Naive thymus-derived CD8-positive, alpha-beta T cell (primary cell): ENCODE results near the gene NCCRP1. TPM values are rescaled to one million over a fixed set of nuclear protein-coding genes. Genes with fewer than 3 reads are reported as not detected.

Source experiments
- ATAC-seq, 2 donors: fragments of 150-1000 bp; cut with Tn5 transposase in 1 of 2; sonication (Bioruptor Pico), chemical (Tn5 transposase) in 1 of 2; 1 replicate in 1 of 2; 2 replicates in 1 of 2; pipeline ENCODE4 v1.10.0; 2021; ENCODE audit warnings: mild to moderate bottlenecking in 2 of 2, moderate library complexity in 2 of 2
- POLR2A ChIA-PET: fragments of 350-600 bp; sonication (Branson Sonifier 250); formaldehyde crosslinking; loops from one replicate; lab custom pipeline; 2021; ENCODE audit warnings: antibody characterized with exemption; lab: Charles Lee
- DNase-seq, 10 donors: peaks; one replicate each; pipeline versions ENCODE4 v3.0.0 to v3.0.0-alpha.2; 2020 to 2022
- H3K27ac Mint-ChIP-seq, 10 donors: one replicate each; pipeline ENCODE4 v1.8.0; 2020 to 2022; ENCODE audit warnings: mild to moderate bottlenecking in 10 of 10, mixed read lengths in 10 of 10, moderate library complexity in 4 of 10, inconsistent platforms in 1 of 10
- H3K27me3 Mint-ChIP-seq, 5 donors: one replicate each; pipeline ENCODE4 v1.8.0; 2021 to 2022; ENCODE audit warnings: mixed read lengths in 5 of 5
- H3K36me3 Mint-ChIP-seq, 3 donors: one replicate each; pipeline ENCODE4 v1.8.0; 2020 to 2022; ENCODE audit warnings: mixed read lengths in 3 of 3, mild to moderate bottlenecking in 2 of 3, inconsistent platforms in 1 of 3
- H3K4me1 Mint-ChIP-seq, 4 donors: one replicate each; pipeline ENCODE4 v1.8.0; 2021 to 2022; ENCODE audit warnings: mixed read lengths in 4 of 4
- H3K4me3 Mint-ChIP-seq, 10 donors: one replicate each; pipeline ENCODE4 v1.8.0; 2020 to 2022; ENCODE audit warnings: mild to moderate bottlenecking in 10 of 10, mixed read lengths in 10 of 10, moderate library complexity in 6 of 10, inconsistent platforms in 1 of 10
- H3K9me3 Mint-ChIP-seq, 9 donors: one replicate each; pipeline ENCODE4 v1.8.0; 2020 to 2022; ENCODE audit warnings: mixed read lengths in 9 of 9, mild to moderate bottlenecking in 3 of 9, inconsistent platforms in 1 of 9, moderate library complexity in 1 of 9
- polyA plus RNA-seq, 3 donors: library from polyadenylated mRNA; unstranded; fragments of 300-500 nt; fragmentation: Illumina TruSeq; gene quantifications; one replicate each; pipeline ENCODE4 v1.2.3, GENCODE V29; 2021
- total RNA-seq, 8 experiments: library from RNA in 2 of 8; stranded (reverse) in 2 of 8; gene quantifications; one replicate each; pipeline ENCODE4 v1.2.3 and lab custom pipeline; 2021 to 2026

The NCCRP1 gene
- total and polyA plus RNA-seq, 5 experiments from 2014 or later: not detected

GRCh38 chr19:39168258-39169142 is 28.3 kb upstream of the NCCRP1 start:
- DNase-seq (no peak), ATAC-seq (no peak)
- Mint-ChIP-seq H3K4me1 (peaks cover 0 to 7% (median 0%) of the 10 kb centered on the region in 4 donors), H3K4me3 (no peak overlapping the region), H3K9me3 (no peaks in the 10 kb centered on the region), H3K36me3 (peaks cover 0 to 14% (median 4%) of the 10 kb centered on the region in 3 donors), H3K27me3 (no peaks in the 10 kb centered on the region), H3K27ac (peak overlapping the region in 1 of 10 donors; percentile 34)
- POLR2A ChIA-PET: no interaction called here

- ATAC-seq (no peak), DNase-seq (no peak)
- peaks cover 0 to 14% (median 4%) of the 10 kb centered on the region in 3 donors for H3K36me3 Mint-ChIP-seq
- no peak overlapping the region for H3K4me3 Mint-ChIP-seq
- H3K27me3 Mint-ChIP-seq: no peaks in the 10 kb centered on the region
- POLR2A ChIA-PET: no interaction called here
- H3K9me3 Mint-ChIP-seq: no peaks in the 10 kb centered on the region
- H3K4me1 Mint-ChIP-seq: peaks cover 0 to 6% (median 0%) of the 10 kb centered on the region in 4 donors
- H3K27ac Mint-ChIP-seq: peak overlapping the region in 1 of 10 donors; percentile 34
These were observed 27.5 kb upstream of the NCCRP1 start for GRCh38 chr19:39169143-39169810.

- POLR2A ChIA-PET: no interaction called here
- no peak for DNase-seq
- Mint-ChIP-seq H3K4me3 (no peak overlapping the region), H3K36me3 (peaks cover 0 to 14% (median 4%) of the 10 kb centered on the region in 3 donors), H3K9me3 (no peaks in the 10 kb centered on the region), H3K27ac (no peak overlapping the region), H3K4me1 (peaks cover 0 to 5% (median 0%) of the 10 kb centered on the region in 4 donors), H3K27me3 (no peaks in the 10 kb centered on the region)
- ATAC-seq: no peak
These were observed 26.2 kb upstream of the NCCRP1 start for GRCh38 chr19:39170386-39171231.

- DNase-seq (no peak), ATAC-seq (no peak)
- Mint-ChIP-seq H3K4me3 (no peak overlapping the region), H3K27me3 (no peaks in the 10 kb centered on the region), H3K36me3 (peaks cover 0 to 19% (median 4%) of the 10 kb centered on the region in 3 donors), H3K9me3 (no peaks in the 10 kb centered on the region), H3K4me1 (peaks cover 0 to 5% (median 0%) of the 10 kb centered on the region in 4 donors), H3K27ac (no peak overlapping the region)
- POLR2A ChIA-PET: no interaction called here
These were observed 25.0 kb upstream of the NCCRP1 start for GRCh38 chr19:39171479-39172465.

- POLR2A ChIA-PET: interaction anchor here (0.6 kb wide), 1 partner anchor 1389 kb away, joined by 3 read pairs; no protein-coding TSS in a partner anchor
- H3K9me3 Mint-ChIP-seq: no peaks in the 10 kb centered on the region
These were observed 23.9 kb upstream of the NCCRP1 start for GRCh38 chr19:39172700-39173501.

GRCh38 chr19:39173502-39173991 is 23.2 kb upstream of the NCCRP1 start:
- H3K27ac Mint-ChIP-seq: no peak overlapping the region

More at GRCh38 chr19:39172700-39173501, 23.9 kb upstream of the NCCRP1 start:
- Mint-ChIP-seq H3K27me3 (no peaks in the 10 kb centered on the region), H3K36me3 (peaks cover 0 to 24% (median 4%) of the 10 kb centered on the region in 3 donors), H3K27ac (no peak overlapping the region), H3K4me1 (peaks cover 0 to 5% (median 0%) of the 10 kb centered on the region in 4 donors), H3K4me3 (no peak overlapping the region)
- ATAC-seq: no peak
- DNase-seq: no peak

GRCh38 chr19:39174142-39174541 is 22.6 kb upstream of the NCCRP1 start:
- POLR2A ChIA-PET: no interaction called here
- no peak overlapping the region for H3K27ac Mint-ChIP-seq
- peaks cover 0 to 28% (median 0%) of the 10 kb centered on the region in 3 donors for H3K36me3 Mint-ChIP-seq
- no peaks in the 10 kb centered on the region for H3K9me3 Mint-ChIP-seq
- DNase-seq: no peak
- no peak overlapping the region for H3K4me3 Mint-ChIP-seq
- no peak for ATAC-seq
- H3K4me1 Mint-ChIP-seq: peaks cover 0 to 1% (median 0%) of the 10 kb centered on the region in 4 donors
- H3K27me3 Mint-ChIP-seq: no peaks in the 10 kb centered on the region

More at GRCh38 chr19:39173502-39173991, 23.2 kb upstream of the NCCRP1 start:
- no peak for DNase-seq
- POLR2A ChIA-PET: interaction anchor here (0.6 kb wide), 1 partner anchor 1389 kb away, joined by 3 read pairs; no protein-coding TSS in a partner anchor
- ATAC-seq: no peak
- no peaks in the 10 kb centered on the region for H3K9me3 Mint-ChIP-seq
- H3K4me3 Mint-ChIP-seq: no peak overlapping the region
- peaks cover 0 to 28% (median 4%) of the 10 kb centered on the region in 3 donors for H3K36me3 Mint-ChIP-seq
- H3K4me1 Mint-ChIP-seq: peaks cover 0 to 5% (median 0%) of the 10 kb centered on the region in 4 donors
- no peaks in the 10 kb centered on the region for H3K27me3 Mint-ChIP-seq

- H3K4me1 Mint-ChIP-seq: no peaks in the 10 kb centered on the region
- POLR2A ChIA-PET: no interaction called here
- H3K4me3 Mint-ChIP-seq: no peak overlapping the region
- peak overlapping the region in 1 of 10 donors; percentile 67 for H3K27ac Mint-ChIP-seq
- H3K9me3 Mint-ChIP-seq: no peaks in the 10 kb centered on the region
- H3K27me3 Mint-ChIP-seq: no peaks in the 10 kb centered on the region
- DNase-seq: no peak
- peaks cover 0 to 25% (median 0%) of the 10 kb centered on the region in 3 donors for H3K36me3 Mint-ChIP-seq
- ATAC-seq: no peak
These were observed 21.9 kb upstream of the NCCRP1 start for GRCh38 chr19:39174558-39175544.

- no peak for DNase-seq
- Mint-ChIP-seq H3K27ac (no peak overlapping the region), H3K9me3 (no peaks in the 10 kb centered on the region), H3K36me3 (peaks cover 0 to 23% (median 0%) of the 10 kb centered on the region in 3 donors), H3K4me1 (no peaks in the 10 kb centered on the region), H3K27me3 (no peaks in the 10 kb centered on the region), H3K4me3 (no peak overlapping the region)
- no peak for ATAC-seq
- POLR2A ChIA-PET: interaction anchor here (0.6 kb wide), 1 partner anchor 10 kb away, joined by 3 read pairs; no protein-coding TSS in a partner anchor
These were observed 21.2 kb upstream of the NCCRP1 start for GRCh38 chr19:39175564-39175963.
